ENCODE data around the gene GPR153.
"Not testable (repeated sequence)": the region's sequence is repeated elsewhere in the genome, so short reads cannot be mapped to it uniquely, and the experiment has no call there.

The GPR153 gene

DNA sequence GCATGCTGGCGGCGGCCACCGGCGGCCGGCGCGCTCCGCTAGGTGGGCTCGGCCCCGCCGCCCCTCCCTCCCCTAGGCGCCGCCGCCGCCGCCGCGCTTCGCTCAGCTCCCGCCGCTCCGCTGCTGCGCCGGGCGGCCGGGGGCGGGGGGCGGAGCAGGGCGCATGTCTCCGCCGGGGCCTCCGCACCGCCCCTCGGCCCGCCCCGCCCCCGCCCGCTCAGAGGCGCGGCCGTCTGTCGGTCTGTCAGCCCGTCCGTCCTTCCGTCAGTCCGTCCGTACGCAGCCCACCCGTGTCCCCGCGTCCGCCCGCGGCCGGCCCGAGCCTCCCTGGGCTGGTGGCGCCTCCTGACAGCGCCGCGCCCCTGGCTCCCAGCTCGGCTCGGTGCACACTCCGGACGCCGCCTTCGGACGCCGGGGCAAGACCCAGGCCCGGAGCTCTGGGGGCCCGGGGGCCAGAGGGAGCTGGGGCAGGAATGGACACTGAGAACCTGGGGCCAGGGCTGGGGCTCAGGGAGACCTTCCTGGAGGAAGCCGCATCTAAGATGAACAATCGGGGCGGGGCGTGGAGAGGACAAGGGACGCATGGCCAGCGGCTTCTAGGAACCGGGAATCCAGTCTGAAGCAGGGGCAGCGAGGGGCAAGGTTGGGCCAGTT lies at the start of gene GPR153:
TSS of gene GPR153 (minus strand) at position 138 of the 654 bp plus-strand sequence. CDS start 6,193 bp downstream, outside the sequence.
- DNase-seq (ENCODE audit: extremely low read depth in 1 of 2, low read depth in 1 of 2), result no peak

DNA sequence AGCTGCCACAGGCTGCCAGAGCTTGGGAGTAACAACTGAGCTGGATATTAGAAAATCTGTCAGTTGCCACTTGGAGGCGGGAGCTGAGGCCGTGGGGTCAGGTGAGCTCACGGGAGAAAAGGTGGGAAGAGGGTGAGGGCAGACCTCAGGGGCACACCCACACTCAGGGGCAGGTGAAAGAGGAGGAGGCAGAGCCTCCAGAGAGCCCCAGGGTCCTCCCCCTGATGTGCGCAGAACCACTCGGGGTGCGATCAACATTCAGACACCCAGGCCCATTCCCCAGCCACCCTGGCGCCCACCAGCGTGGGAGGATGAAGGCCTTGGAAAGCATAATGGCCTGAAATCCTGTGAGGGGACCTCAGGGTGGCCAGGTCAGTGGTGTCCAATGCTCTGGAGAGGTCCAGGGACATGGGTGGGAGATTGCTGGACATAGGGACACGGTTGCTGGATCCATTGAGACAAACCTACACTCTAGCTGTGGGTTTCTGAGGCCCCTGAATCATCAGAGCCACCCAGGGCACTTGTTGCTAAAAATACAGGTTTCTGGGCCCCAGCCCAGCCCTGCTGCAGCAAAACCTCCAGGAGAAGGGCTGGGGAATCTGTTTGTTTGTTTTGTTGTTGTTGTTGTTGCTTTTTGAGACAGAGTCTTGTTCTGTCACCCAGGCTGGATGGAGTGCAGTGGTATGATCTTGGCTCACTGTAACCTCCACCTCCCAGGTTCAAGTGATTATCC lies 49.4 kb upstream of the GPR153 start:
- no peak for DNase-seq (ENCODE audit: extremely low read depth in 1 of 2, low read depth in 1 of 2)

DNA sequence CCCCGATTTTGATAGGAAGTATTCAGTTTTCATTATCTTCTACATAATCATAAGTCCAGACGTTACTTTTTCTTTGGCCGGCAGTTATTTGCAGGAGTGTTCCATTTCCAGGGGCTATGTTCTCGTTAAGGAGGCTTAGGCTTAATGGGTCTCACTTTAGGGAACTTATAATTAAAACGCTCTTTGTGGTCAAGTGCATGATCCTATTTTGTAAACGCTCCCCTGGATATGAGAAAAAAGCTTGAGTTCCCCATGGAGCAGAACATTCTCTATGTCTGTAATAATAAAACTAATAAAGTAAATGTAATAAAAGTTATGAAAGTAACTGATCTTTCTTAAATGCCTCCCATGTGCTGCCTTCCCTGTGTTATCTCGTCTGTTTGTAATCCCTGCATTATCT lies 48.7 kb upstream of the GPR153 start:
- DNase-seq (ENCODE audit: extremely low read depth in 1 of 2, low read depth in 1 of 2), result no peak

DNA sequence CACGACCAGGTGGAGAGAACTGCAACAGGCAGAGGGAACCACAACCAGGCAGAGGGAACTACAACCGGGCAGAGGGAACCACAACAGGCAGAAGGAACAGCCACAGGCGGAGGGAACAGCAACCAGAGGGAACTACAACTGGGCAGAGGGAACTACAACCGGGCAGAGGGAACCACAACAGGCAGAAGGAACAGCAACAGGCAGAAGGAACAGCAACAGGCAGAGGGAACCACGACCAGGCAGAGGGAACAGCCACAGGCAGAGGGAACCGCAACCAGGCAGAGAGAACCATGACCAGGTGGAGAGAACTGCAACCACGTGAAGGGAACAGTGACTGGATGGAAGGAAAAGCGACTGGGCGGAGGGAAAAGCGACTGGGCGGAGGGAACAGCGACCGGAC lies 47.6 kb upstream of the GPR153 start:
- no peak for DNase-seq (ENCODE audit: extremely low read depth in 1 of 2, low read depth in 1 of 2)

DNA sequence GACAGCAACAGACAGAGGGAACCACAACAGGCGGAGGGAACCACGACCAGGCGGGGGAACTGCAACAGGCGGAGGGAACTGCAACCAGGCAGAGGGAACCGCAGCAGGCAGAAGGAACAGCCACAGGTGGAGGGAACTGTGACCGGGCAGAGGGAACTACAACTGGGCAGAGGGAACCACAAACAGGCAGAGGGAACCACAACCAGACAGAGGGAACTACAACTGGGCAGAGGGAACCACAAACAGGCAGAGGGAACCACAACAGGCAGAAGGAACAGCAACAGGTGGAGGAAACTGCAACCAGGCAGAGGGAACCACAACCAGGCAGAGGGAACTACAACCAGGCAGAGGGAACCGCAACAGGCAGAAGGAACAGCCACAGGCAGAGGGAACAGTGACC lies 46.8 kb upstream of the GPR153 start:
- DNase-seq (ENCODE audit: extremely low read depth in 1 of 2, low read depth in 1 of 2), result not testable (repeated sequence)

DNA sequence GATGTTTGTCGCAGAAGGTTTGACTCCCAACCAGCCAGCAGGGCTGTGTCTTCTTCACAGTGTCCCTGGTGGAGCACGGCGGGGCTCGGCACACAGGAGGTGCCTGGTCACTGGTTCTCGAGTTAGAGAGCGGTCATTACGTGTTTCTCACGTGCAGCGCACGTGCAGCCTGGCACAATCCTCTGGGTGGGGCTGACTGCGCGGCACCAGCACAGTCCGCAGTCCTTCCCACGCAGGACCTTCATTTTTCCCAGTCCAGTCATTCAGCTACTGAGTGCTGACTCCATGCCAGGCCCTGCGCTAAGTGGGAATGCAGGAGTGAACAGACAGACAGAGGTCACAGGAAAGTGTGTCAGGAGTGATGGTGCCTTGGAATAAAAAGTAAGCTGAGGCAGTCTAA lies 46.2 kb upstream of the GPR153 start:
- no peak for DNase-seq (ENCODE audit: extremely low read depth in 1 of 2, low read depth in 1 of 2)

DNA sequence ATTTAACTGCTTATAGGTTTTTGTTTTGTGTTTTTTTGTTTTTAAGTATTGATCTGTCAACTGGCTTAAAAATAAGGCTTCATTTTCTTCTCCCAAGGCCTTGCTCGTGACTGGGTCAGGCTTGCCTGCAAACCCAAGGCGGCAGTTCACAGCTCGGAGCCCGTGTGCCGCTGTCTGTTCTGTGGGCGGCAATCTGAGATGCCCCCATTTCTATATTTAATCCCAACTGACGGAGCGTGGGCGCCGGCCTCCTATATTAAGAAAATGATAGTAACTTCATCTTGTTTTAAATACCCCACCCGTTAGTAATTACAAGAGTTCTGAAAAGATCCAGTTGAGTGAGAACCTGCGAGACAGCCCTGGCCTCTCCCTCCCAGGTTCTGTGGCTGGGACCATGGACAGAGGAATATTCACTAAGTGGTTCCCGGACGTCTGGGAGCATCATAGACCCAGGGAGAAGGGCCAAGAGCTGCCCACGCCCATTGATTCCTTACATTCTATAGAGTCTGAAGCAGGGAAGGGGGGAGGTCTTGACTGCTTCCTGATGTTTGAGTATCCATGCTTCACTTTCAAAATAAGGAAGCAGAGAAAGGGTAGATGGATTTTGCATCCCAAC lies 42.6 kb upstream of the GPR153 start:
- no peak for DNase-seq (ENCODE audit: extremely low read depth in 1 of 2, low read depth in 1 of 2)

DNA sequence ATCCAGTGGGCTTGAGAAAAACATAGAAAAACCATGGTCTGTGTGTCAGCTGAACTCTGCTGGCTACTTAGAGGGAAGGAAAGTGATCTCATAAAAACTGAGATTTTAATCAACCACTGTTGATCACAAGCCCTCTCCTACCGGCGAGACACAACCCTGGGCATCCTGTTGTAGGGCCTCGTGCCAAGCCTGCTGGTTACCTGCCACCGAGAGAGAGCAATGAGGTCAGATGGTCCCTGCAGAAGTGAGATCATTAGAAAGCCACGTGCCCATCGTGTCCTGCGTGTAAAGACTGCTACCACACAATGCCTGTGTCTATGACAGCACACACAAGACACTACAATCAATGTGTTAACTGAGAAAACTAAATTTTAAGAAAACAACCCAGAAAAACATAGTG lies 41.7 kb upstream of the GPR153 start:
- no peak for DNase-seq (ENCODE audit: extremely low read depth in 1 of 2, low read depth in 1 of 2)

DNA sequence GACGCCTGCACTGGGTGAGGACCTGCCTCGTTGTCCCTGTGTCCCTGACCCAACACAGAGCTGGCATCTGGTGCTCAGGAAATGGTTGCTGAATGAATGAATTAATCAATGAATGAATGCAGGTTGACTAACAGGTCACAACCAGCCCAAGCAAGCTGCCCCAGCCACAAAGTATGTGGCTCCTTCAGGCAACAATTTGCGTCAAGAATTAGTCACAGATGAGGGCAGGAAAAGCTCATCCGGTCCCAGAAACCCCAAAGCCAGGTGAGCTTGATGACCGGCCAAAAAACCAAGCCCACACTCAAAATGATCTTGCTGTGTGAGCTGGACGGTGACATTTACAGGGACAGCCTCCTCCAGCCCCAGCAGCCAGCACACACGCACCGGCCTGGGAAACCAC lies 40.6 kb upstream of the GPR153 start:
- no peak for DNase-seq (ENCODE audit: extremely low read depth in 1 of 2, low read depth in 1 of 2)

DNA sequence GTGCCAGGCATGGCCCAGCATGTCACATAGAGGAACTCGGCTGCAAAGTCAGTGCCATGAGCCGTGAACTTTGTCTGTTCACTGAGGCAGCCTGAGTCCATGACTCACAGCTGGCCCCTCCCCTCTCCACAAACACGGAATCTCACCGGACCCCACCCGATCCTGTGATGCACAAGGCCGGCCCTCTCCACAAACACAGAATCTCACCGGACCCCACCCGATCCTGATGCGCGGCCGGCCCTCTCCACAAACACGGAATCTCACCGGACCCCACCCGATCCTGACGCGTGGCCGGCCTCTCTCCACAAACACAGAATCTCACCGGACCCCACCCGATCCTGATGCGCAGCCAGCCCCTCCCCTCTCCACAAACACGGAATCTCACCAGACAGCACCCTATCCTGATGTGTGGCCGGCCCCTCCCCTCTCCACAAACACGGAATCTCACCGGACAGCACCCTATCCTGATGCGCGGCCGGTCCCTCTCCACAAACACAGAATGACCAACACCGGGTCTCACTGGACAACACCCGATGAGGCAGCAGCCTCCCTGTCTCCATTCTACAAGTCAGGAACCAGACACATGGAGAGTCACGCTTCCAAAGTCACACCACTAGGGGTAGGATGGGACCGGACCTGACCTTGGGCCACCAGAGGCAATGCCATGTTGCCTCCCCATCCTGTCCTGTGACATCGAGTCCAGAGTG lies 39.6 kb upstream of the GPR153 start:
- no peak for DNase-seq (ENCODE audit: extremely low read depth in 1 of 2, low read depth in 1 of 2)

DNA sequence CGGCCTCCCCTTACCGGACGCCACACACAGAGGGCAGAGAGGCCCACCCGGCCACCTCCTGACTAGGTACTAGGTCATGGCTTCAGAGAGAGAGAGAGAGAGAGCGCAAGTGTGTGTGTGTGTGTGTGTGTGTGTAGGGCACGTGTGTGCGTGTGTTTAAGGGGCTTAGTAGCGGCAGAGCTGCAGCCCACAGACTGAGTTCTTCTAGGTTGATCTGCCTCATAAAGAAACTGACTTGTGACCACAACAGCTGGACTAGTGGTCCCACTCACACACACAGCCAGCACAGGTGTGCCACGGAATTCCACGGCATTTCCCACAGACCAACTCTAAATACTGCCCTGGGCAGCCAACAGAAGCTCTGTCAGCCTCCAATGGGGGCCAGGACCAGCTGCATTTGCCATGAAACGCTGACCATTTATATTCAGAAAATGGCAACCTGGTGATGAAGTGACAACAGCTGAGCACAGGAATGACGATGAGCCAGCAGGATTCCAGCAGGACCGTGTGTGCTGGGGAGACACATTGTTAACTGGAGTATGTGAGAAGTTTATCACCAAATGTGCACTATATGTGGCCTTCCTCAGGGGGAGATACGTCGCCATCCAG lies 38.8 kb upstream of the GPR153 start:
- no peak for DNase-seq (ENCODE audit: extremely low read depth in 1 of 2, low read depth in 1 of 2)

DNA sequence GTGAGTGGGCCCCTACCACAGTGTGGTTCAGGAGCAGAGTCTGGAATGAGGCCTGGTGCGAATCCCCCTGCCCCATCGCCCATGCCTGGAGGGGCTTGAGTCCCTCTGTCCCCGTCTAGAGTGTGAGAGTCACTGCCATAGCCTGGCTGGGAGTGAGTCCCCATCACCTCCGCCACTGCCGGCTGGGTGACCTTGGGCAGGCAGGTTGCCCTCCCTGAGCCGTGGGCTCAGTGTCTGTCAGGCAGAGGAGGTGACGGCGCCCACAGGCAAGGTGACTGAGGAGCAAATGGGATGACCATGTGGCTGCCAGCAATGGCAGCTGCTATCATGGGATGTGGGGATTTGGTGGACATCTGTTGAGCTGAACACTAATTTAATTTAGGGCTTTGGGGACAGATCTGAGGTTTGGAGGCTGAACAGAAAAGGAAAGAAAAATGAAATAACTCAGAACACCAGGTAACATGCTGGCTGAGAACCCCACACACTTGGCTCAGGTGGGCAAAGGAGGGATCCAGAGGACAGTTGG lies 38.1 kb upstream of the GPR153 start:
- no peak for DNase-seq (ENCODE audit: extremely low read depth in 1 of 2, low read depth in 1 of 2)

DNA sequence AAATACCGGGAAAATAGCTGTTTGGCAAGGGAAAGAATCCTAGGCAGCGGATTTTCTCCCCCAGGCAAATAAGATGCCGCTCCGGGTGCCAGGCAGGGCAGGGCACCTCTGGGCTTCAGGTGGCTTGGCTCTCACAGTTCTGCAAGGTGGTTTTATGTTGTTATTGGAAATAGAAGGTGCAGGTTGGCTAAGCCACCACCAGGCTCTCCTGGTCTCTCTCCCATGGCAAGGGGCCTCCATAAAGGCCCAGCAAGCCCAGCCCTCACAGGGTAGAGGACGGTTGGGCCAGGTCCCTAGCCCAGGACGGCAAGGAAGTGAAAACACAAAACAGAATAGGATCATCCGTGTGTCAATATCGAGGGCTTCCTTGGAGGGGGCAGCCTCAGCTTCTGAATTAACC lies 37.6 kb upstream of the GPR153 start:
- DNase-seq (ENCODE audit: extremely low read depth in 1 of 2, low read depth in 1 of 2), result no peak

DNA sequence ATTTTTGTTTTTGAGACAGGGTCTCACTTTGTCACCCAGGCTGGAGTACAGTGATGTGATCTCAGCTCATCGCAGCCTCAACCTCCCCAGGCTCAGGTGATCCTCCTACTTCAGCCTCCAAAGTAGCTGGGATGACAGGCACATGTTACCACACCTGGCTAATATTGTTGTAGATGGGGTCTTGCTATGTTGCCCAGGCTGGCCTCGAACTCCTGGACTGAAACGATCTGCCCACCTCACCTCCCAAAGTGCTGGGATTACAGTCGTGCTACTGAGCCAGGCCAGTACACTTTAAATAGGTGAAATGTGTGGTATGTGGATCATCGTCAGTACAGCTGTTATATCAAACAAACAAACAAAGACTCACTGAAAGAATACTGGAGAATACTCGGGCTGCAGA lies 35.0 kb upstream of the GPR153 start:
- no peak for DNase-seq (ENCODE audit: extremely low read depth in 1 of 2, low read depth in 1 of 2)

DNA sequence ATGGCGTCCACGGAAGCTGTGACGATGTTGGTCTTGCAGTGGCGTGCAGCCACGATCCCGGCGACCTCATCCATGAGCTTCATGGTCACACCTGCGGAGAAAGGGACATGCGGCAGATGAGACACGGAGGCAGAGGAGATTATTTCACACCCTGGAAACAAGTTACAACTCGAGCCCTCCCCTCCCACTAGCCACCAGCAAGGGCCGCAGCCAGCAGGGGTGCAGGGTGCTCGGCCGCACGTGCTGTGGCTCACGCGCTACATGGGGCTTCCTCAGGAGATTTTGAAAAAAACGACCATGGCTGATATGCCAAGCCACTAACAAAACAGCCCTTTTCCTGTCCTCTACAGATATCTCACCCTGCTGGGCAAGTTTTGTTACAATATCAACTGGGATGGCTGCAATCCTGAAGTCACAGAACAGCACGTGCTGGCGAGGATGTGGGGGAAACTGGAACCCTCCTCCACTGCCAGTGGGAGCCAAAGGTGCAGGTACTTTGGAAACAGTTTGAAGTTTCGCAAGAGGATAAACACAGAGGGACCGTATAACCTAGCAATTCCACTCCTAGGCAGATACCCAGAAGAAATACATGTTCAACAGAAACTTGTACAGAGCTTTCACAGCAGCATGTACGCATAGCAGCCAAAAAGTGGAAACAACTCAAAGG lies 34.1 kb upstream of the GPR153 start:
- DNase-seq (ENCODE audit: extremely low read depth in 1 of 2, low read depth in 1 of 2), result no peak

DNA sequence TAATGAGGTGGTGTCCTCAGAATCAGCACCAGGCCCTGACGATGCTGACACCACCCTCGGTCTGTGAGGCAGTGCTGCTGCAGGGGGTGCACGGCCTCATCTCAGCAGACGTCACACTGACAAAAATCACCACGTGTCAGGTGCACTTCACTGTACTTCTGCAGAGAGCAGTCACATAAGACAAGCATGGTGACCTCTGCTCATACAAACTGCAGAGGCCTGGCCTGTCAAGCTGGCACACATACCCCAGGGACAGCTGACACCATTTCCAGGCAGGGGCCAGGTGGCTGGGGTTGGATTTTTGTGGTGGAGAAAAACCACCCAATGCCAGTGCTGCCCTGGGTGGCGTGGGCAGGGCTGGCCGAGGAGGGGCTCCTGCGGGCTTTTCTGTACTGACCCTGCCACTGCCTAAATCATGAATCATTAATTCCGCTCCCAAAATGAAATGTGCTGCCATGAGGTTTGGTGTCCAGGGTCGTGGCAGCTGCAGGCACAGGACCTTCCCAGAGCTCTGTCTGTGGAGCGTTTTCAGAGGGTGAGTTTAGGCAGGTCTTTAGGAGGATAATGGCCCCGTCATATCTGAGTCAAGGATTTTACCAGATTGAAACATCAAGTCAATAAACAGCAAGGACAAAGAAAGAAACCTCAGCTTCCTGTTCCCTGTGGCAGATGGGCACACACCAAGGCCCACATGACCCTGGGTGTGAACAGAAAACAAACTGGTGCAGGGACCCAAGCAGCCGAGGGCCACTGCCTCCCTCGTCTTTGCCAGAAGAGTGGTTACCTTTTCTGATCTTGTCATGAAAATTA lies 33.4 kb upstream of the GPR153 start:
- DNase-seq (ENCODE audit: extremely low read depth in 1 of 2, low read depth in 1 of 2), result no peak

DNA sequence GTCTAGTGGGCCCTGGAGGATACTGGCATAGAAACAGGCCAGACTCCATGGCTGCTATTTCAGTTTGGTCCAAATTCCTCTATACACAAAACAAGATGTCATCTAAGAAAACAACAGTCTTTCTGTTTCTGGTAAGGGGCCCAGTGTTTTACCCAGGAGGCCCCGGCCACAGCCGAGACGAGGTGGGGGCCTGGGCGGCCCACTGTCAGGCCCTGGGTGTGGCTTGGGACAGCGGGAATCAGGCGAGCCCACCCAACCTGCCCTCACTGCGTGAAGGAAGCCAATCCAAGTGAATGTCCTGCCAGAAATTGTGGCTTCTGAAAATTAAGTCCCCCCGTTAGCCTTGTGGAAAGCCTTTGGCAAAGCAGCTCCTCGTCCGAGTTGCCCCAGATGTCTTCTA lies 31.2 kb upstream of the GPR153 start:
- DNase-seq (ENCODE audit: extremely low read depth in 1 of 2, low read depth in 1 of 2), result no peak

DNA sequence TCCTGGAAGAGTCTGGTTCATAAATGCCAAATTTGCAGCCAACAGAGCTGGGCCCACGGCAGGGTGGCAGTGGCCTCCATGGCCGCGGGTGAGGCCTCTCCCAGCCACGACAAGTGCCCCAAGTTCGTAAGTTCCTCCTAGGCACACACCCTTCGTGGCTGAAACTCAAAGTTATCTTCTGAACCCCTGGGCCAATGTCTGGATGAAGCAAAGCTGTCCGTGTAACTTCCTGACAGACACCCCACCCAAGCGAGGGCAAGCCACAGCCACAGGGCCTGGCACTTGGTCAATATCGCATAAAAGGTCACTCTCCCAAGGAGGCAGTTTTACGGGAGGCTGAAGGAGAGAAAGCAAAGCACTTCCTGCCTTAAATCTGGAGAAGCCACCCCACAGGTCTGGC lies 27.8 kb upstream of the GPR153 start:
- no peak for DNase-seq (ENCODE audit: extremely low read depth in 1 of 2, low read depth in 1 of 2)

DNA sequence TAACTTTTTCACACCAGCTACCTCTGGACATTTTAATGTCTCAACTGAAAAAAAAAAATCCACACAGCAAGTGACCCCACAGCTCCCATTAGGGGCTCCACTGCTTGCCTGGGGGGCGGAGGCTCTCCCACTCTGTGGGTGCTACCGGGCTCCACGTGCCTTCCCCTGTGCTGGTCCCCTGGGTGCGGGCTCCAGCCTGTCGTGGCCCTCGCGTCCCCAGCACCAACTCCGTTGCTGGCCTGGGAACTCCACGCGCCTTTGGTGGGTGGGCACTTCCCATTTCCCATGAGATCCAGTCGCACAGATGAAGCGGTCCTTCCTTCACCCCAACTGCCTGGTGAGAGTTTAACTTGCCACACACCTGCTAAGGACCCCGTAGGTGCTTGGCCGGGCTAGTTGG lies 27.1 kb upstream of the GPR153 start:
- no peak for DNase-seq (ENCODE audit: extremely low read depth in 1 of 2, low read depth in 1 of 2)

DNA sequence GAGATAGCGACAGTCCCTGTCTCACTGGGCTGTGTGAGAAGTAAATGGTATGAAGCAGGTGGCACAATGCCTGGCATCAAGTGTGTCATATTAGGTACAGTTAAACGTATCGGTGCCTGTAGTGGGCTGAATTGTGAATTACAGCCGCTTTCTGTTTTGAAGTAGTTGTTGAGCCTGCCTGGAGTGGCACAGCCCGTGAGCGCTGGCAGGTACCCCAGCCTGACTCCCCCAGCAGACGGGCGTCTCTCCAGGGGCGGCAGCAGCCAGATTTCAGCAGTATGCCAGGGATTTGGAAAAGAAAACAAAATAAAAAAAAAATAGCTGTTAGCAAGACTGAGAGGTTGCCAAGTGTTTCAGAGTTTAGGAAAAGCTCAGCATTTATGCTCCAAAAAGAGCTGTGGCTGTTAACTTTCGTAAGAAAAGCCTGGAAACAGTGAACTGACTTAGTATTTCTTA lies 26.6 kb upstream of the GPR153 start:
- DNase-seq (ENCODE audit: extremely low read depth in 1 of 2, low read depth in 1 of 2), result no peak
